K562 (cell line): ENCODE data around the gene SLC7A8. TPM values are rescaled to one million over a fixed set of nuclear protein-coding genes. Genes with fewer than 3 reads are reported as not detected.

Source experiments
- ATAC-seq: fragments of 200-7000 bp; cut with Tn5 transposase; 3 replicates; pipeline ENCODE4 v1.9.1; 2020; ENCODE audit warnings: moderate library complexity
- BruUV-seq: library from RNA; stranded (reverse); fragments of 400-500 nt; replicated peaks from 2 replicates; lab custom pipeline; 2021; lab: Mats Ljungman, UMichigan
- CTCF ChIA-PET: fragments of 300-600 bp; formaldehyde crosslinking; extraction: SDS; loops from one replicate; lab custom pipeline; 2021; ENCODE audit warnings: low intra/inter-chr PET ratio; lab: Yijun Ruan, JAX
- POLR2A ChIA-PET: fragments of 300-600, 350-650 bp; sonication (Branson Sonifier 250); formaldehyde crosslinking; extraction: SDS; loops from one replicate; lab custom pipeline; 2021; ENCODE audit warnings: antibody characterized with exemption, inconsistent platforms; lab: Yijun Ruan, JAX
- DNase-seq, 4 experiments: peaks; one replicate each; pipeline versions ENCODE4 v3.0.0 to v3.0.0-alpha.2; 2011 to 2018; ENCODE audit warnings: low spot score in 3 of 4, mixed read lengths in 3 of 4; ENCODE audit errors: extremely low read depth in 1 of 4
- FAIRE-seq: peaks from 2 replicates; lab custom pipeline; 2011; peaks lifted over from hg19 to GRCh38; lab: Jason Lieb, UNC
- H2AFZ ChIP-seq: 2 replicates; pipeline ENCODE4 v1.6.0; 2011; ENCODE audit warnings: low read depth, low read length, control low read depth, inconsistent platforms
- H3K27ac ChIP-seq: fragments of 200-600 bp; 3 replicates; pipeline ENCODE4 v1.8.0; 2011; ENCODE audit warnings: low read depth, mild to moderate bottlenecking, control low read depth, inconsistent platforms, low read length, moderate library complexity, mixed read lengths; ENCODE audit errors: extremely low read depth
- H3K27me3 ChIP-seq, 2 experiments: fragments of 300-600 bp in 1 of 2; 2 replicates in 1 of 2; 3 replicates in 1 of 2; pipeline versions ENCODE4 v1.6.0 to v1.8.0; 2011; ENCODE audit warnings: inconsistent platforms in 2 of 2, low read length in 2 of 2, mild to moderate bottlenecking in 1 of 2, mixed read lengths in 1 of 2, moderate library complexity in 1 of 2; ENCODE audit not compliant: control insufficient read depth in 2 of 2, insufficient read depth in 2 of 2
- H3K36me3 ChIP-seq: fragments of 300-600 bp; 3 replicates; pipeline ENCODE4 v1.8.0; 2011; ENCODE audit warnings: mild to moderate bottlenecking, low read length, inconsistent platforms; ENCODE audit not compliant: control insufficient read depth, insufficient read depth
- H3K4me1 ChIP-seq, 2 experiments: fragments of 200-600 bp in 1 of 2; replicated peaks in 1 of 2; 2 replicates in 1 of 2; 3 replicates in 1 of 2; pipeline versions ENCODE4 v1.5.1 to v1.8.0; 2011; ENCODE audit warnings: inconsistent platforms in 2 of 2, low read length in 2 of 2, mild to moderate bottlenecking in 1 of 2, mixed read lengths in 1 of 2, moderate library complexity in 1 of 2; ENCODE audit not compliant: control insufficient read depth in 2 of 2, insufficient read depth in 2 of 2
- H3K4me2 ChIP-seq: 2 replicates; pipeline ENCODE4 v1.6.1; 2011; ENCODE audit warnings: low read length, control low read depth, inconsistent platforms, mixed read lengths; ENCODE audit not compliant: insufficient read depth
- H3K4me3 ChIP-seq: fragments of 200-600 bp; sonication (generic), shearing (Covaris generic); 2 replicates; pipeline ENCODE4 v1.5.1; 2016; ENCODE audit warnings: control low read depth, inconsistent platforms
- H3K79me2 ChIP-seq: fragments of 200-600 bp; 3 replicates; pipeline ENCODE4 v1.8.0; 2011; ENCODE audit warnings: low read length, inconsistent platforms; ENCODE audit not compliant: control insufficient read depth, insufficient read depth
- H3K9ac ChIP-seq, 2 experiments: 2 replicates each; pipeline versions ENCODE4 v1.6.0 to v1.6.1; 2011; ENCODE audit warnings: low read depth in 2 of 2, low read length in 2 of 2, control low read depth in 1 of 2, inconsistent platforms in 1 of 2, mild to moderate bottlenecking in 1 of 2, mixed read lengths in 1 of 2; ENCODE audit not compliant: insufficient read depth in 1 of 2
- H3K9me1 ChIP-seq: one replicate; pipeline ENCODE4 v1.6.0; 2011; ENCODE audit warnings: inconsistent platforms, mild to moderate bottlenecking, low read length, moderate library complexity; ENCODE audit not compliant: control insufficient read depth, insufficient read depth
- H3K9me3 ChIP-seq: replicated peaks from 2 replicates; pipeline ENCODE4 v1.5.1; 2011; ENCODE audit warnings: low read depth, low read length, inconsistent platforms; ENCODE audit not compliant: control insufficient read depth, insufficient read depth
- H4K20me1 ChIP-seq: replicated peaks from 2 replicates; pipeline ENCODE4 v1.6.1; 2011; ENCODE audit warnings: low read length, inconsistent platforms, mixed read lengths; ENCODE audit not compliant: control insufficient read depth, insufficient read depth
- FOXJ3 ChIP-seq: sonication (generic); formaldehyde crosslinking; IDR thresholded peaks from 2 replicates; pipeline ENCODE4 v1.4.0; 2020; ENCODE audit warnings: mild to moderate bottlenecking, missing genetic modification reagents
- IRF2 ChIP-seq: sonication (generic); formaldehyde crosslinking; IDR thresholded peaks from 2 replicates; pipeline ENCODE4 v1.8.1; 2022; ENCODE audit warnings: mild to moderate bottlenecking, missing genetic modification reagents
- TAF15 ChIP-seq: fragments of 200-400 bp; formaldehyde crosslinking; IDR thresholded peaks from 2 replicates; pipeline ENCODE4 v1.6.1; 2017; ENCODE audit warnings: mild to moderate bottlenecking, low read depth, low read length, moderate library complexity
- ZNF3 ChIP-seq: fragments of 250-450 bp; sonication (Bioruptor Pico); IDR thresholded peaks from 2 replicates; pipeline ENCODE4 v1.5.0; 2021; ENCODE audit warnings: mild to moderate bottlenecking, moderate library complexity
- in situ Hi-C: fragments of 300-500 bp; cut with MboI; formaldehyde crosslinking; loops from 4 replicates; pipeline ENCODE4 v1.15.0; 2018; ENCODE audit warnings: inconsistent platforms, mixed read lengths
- intact Hi-C: fragments of 100-400 bp; cut with micrococcal nuclease; formaldehyde crosslinking; loops from 2 replicates; pipeline ENCODE4 v1.14.2; 2022
- polyA plus RNA-seq, 8 experiments: library from polyadenylated mRNA; depleted of rRNA in 4 of 8; stranded (reverse) in 5 of 8; unstranded in 3 of 8; fragments of >200 nt; fragmentation: Nextera tagmentation in 2 of 8; fragmentation: Illumina TruSeq in 1 of 8; extraction: Ambion mirVana in 2 of 8; extraction: Trizol in 1 of 8; gene quantifications; 2 replicates each; pipeline versions ENCODE4 v1.2.1 to v1.2.3, GENCODE V29; 2011 to 2014; ENCODE audit warnings: inconsistent platforms in 1 of 8, missing spikeins in 1 of 8
- total RNA-seq, 7 experiments: library from RNA; depleted of rRNA in 6 of 7; stranded (reverse); fragments of >200 nt in 6 of 7; fragmentation: Illumina TruSeq in 2 of 7; extraction: Trizol in 2 of 7; gene quantifications; 2 replicates each; pipeline versions ENCODE4 v1.2.1 to v1.2.3, GENCODE V29; 2011 to 2021; ENCODE audit warnings: low replicate concordance in 1 of 7
- TF ChIP-seq, protein P1 (sequence below): sonication (generic); formaldehyde crosslinking; IDR thresholded peaks from 2 replicates; pipeline ENCODE4 v1.8.1; 2022; ENCODE audit warnings: missing genetic modification reagents

Gene SLC7A8
- total and polyA plus RNA-seq, 9 of the 15 experiments (the other 6 are each of a cell fraction or from before 2014, with no cell fraction given): 2.0 to 33.0 (median 6.0) TPM

DNA sequence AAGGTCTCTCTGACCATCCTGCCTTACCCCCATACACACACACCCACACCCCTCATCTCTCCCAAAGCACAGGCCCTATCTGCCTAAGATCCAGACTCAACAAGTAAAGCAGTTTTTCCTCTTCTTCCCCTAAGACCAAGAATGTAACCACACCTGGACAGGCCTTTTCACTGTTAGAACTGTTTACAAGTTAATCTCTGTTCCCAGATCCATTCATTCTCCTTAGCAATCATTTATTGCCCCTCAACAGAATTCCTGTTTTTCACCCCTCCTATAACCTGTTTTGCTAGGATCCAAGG is 76.8 kb downstream of the SLC7A8 start:
- Histone ChIP-seq H3K4me1 (peaks cover 4 to 13% of the 10 kb centered on the region in 2 experiments; a peak in 4 of 5 replicates), H3K36me3 (no peaks in the 10 kb centered on the region), H3K27me3 (peaks cover 0 to 4% of the 10 kb centered on the region in 2 experiments; a peak in 1 of 5 replicates), H3K27ac (no peak overlapping the region), H3K9ac (no peak overlapping the region), H3K4me3 (no peak overlapping the region), H3K9me3 (no peaks in the 10 kb centered on the region), H2AFZ (no peak overlapping the region), H3K4me2 (no peak overlapping the region), H3K79me2 (no peaks in the 10 kb centered on the region), H4K20me1 (no peaks in the 10 kb centered on the region), H3K9me1 (no peaks in the 10 kb centered on the region)
- intact Hi-C loops: loop anchor here (5.0 kb wide), 2 partner anchors 119 to 134 kb away; no protein-coding TSS in a partner anchor
- no peak for DNase-seq
- TF ChIP-seq ZNF3 (CRISPR knock-in tag) (no peak), TAF15 (no peak), IRF2 (no peak), FOXJ3 (CRISPR knock-in tag) (no peak)
- TF ChIP-seq, protein P1, sequence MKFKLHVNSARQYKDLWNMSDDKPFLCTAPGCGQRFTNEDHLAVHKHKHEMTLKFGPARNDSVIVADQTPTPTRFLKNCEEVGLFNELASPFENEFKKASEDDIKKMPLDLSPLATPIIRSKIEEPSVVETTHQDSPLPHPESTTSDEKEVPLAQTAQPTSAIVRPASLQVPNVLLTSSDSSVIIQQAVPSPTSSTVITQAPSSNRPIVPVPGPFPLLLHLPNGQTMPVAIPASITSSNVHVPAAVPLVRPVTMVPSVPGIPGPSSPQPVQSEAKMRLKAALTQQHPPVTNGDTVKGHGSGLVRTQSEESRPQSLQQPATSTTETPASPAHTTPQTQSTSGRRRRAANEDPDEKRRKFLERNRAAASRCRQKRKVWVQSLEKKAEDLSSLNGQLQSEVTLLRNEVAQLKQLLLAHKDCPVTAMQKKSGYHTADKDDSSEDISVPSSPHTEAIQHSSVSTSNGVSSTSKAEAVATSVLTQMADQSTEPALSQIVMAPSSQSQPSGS (CRISPR knock-in tag): no peak
- ATAC-seq: no peak
- FAIRE-seq: no peak
- ChIA-PET CTCF (no interaction called here), POLR2A (interaction anchor here (0.8 to 1.7 kb wide), 3 partner anchors 9 to 13 kb away, joined by 3 read pairs; partner anchors contain the start of genes ACIN1 and C14orf119)
- no TSS peak for BruUV-seq
- in situ Hi-C loops: loop anchor here (5.0 kb wide), 1 partner anchor 39 kb away; no protein-coding TSS in a partner anchor
